HG03521 (cell line): Measurements from ENCODE around the gene SREBF2.

Source experiments
- ATAC-seq: cut with Tn5 transposase; IDR thresholded peaks from one replicate; pipeline ENCODE4 v1.9.1; 2021; ENCODE audit warnings: mild to moderate bottlenecking, moderate library complexity; ENCODE audit not compliant: unreplicated experiment

Gene SREBF2

GRCh38 chr22:41917903-41918791 lies 85.2 kb downstream of the SREBF2 start:
- no peak for ATAC-seq

- ATAC-seq, result peak; percentile 45
Measured at GRCh38 chr22:41919357-41920224, 86.7 kb downstream of the SREBF2 start.

- ATAC-seq, result peak; percentile 14
Measured at GRCh38 chr22:41920271-41920976, 87.5 kb downstream of the SREBF2 start.

GRCh38 chr22:41922328-41922727 lies 89.4 kb downstream of the SREBF2 start:
- no peak for ATAC-seq

GRCh38 chr22:41922940-41923594 lies 90.2 kb downstream of the SREBF2 start:
- ATAC-seq, result no peak

GRCh38 chr22:41923595-41924276 lies 90.8 kb downstream of the SREBF2 start:
- ATAC-seq, result no peak

- no peak for ATAC-seq
Measured at GRCh38 chr22:41925783-41926460, 93.0 kb downstream of the SREBF2 start.

- ATAC-seq, result no peak
Measured at GRCh38 chr22:41927813-41928212, 94.9 kb downstream of the SREBF2 start.

- ATAC-seq, result no peak
Measured at GRCh38 chr22:41928593-41929417, 95.9 kb downstream of the SREBF2 start.

- no peak for ATAC-seq
Measured at GRCh38 chr22:41929418-41929810, 96.5 kb downstream of the SREBF2 start.

GRCh38 chr22:41931701-41932269 lies 98.9 kb downstream of the SREBF2 start:
- ATAC-seq, result no peak

- no peak for ATAC-seq
Measured at GRCh38 chr22:41932353-41932752, 99.4 kb downstream of the SREBF2 start.

GRCh38 chr22:41933411-41934177 lies 100.7 kb downstream of the SREBF2 start:
- no peak for ATAC-seq

GRCh38 chr22:41934284-41935014 lies 101.5 kb downstream of the SREBF2 start:
- ATAC-seq, result no peak

GRCh38 chr22:41935015-41935351 lies 102.1 kb downstream of the SREBF2 start:
- no peak for ATAC-seq

- ATAC-seq, result no peak
Measured at GRCh38 chr22:41935509-41935908, 102.6 kb downstream of the SREBF2 start.

- ATAC-seq, result no peak
Measured at GRCh38 chr22:41936894-41937169, 103.9 kb downstream of the SREBF2 start.
